Upper lobe of left lung (tissue), 4 donors: ENCODE measurements around the gene CXCL3.

Experiments used
- CTCF ChIP-seq, 6 experiments: fragments of 450-650 bp in 4 of 6; fragments of 200-600 bp in 2 of 6; sonication (generic) in 2 of 6; IDR thresholded peaks; one replicate each; pipeline ENCODE4 v1.5.1; 2016 to 2019; ENCODE audit warnings: antibody characterized with exemption in 6 of 6
- EP300 ChIP-seq, 4 donors: sonication (generic); formaldehyde crosslinking; IDR thresholded peaks; one replicate each; pipeline ENCODE4 v1.5.1; 2017; ENCODE audit warnings: antibody characterized with exemption in 4 of 4, control low read depth in 2 of 4

DNA sequence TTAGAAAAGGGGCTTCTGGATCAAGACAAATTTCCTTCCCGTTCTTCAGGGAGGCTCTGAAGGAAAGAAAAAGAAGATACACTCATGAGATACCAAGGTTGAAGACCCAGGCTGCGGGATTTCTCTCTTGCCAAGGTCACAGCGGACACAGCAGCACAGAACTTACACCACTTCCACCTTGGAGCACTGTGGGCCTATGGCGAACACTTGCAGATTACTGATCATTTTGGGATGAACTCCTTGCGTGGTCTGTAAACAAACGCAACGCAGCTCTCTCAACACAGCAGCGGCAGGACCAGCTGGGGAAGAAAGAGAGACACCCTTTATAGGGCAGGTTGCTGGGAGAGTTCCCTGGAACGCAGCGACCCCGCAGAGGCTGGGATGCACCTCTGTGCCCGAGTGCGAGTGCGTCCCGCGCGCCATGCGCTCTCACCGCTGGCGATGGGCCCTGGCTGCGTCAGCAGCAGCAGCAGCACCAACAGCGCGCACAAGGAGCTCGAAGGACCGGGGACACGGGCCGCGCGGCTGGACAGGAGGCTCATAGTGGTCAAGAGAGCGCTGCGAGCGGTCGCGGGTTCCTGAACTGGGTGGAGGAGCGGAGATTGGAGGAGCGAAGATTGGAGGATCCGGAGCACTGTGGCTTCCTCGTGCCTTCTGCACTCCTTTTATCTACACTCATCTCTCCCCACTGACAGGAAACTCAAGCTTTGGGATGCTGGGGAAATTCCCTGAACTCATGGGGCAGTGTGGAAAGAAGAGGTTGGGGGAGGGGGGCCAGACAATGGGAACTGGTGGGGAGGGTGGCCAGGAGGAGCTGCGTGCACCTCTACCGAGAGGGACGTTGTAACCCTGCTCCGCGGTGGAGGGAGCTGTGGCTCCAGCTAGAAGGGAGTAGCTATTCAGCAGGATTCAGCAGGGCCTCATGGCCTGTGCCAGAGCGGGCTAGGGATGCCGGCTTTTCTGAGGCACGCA is 40.2 kb downstream of the CXCL3 start, which contains the start of gene CXCL5:
- TF ChIP-seq CTCF (IDR thresholded peaks at IDR 0.05) (peak in 1 of 6 experiments; percentile 19), EP300 (IDR thresholded peaks at IDR 0.05) (no peak)
